ENCODE measurements around the gene RPS21. TPM values are rescaled to one million over a fixed set of nuclear protein-coding genes. Genes with fewer than 3 reads are reported as not detected.
A peak's percentile ranks its signal among the peaks of the same experiment; 100 is the strongest.

Gene RPS21
- total and polyA plus RNA-seq, 2 of the 13 experiments (the other 11 are each of a cell fraction or from before 2014, with no cell fraction given): 2,647 to 11,063 TPM

DNA sequence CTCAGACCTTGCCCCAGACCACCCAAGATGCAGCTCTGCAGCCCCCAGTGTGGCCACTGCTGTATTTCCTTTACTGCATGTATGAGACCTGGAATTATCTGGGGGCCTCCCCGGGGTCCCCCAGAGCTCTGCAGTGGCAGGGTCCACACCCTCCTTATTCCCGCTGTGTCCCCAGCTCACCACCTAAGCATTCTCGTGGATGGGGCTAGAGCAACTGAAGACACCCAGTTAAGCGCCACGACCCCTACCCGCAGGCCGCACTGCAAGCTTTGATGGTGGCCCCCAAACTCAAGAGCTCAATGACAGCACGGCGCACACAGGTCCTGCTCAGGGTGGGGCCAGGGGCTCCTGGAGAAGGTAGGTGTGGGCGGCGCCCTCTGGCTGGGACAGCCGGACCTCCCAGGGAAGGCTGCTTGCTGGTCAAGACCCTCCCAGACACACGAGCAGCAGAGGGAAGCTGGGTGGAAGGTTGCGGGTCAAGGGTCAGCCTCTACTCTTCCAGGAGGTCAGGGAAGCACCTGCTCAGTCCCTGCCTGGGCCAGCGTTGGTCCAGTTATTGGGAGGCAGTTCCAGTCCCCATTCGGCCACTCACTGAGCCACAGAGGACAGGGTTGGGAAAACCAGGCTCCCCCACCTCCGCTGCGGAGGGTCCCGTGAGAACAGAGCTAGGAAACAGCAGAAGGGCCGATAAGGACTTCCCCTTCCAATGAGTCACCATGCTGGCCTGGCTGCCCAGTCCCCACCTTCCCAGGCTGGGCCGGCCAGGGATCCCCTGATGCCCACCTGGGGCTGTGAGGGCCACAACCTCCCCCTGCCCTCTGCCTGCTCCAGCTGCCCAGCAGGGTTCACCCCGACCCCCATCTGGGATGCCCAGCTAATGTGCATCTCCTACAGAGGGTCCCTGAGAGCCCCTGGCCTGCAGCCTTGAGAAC is 22.7 kb upstream of the RPS21 start (continued):
- no peak for TF ChIP-seq SMAD3 (CRISPR knock-in tag; IDR thresholded peaks at IDR 0.05)
- TF ChIP-seq PITX1 (CRISPR knock-in tag; IDR thresholded peaks at IDR 0.05): peak; percentile 11; the same call in 1 of the 2 replicates
- TF ChIP-seq HES4 (CRISPR knock-in tag; IDR thresholded peaks at IDR 0.05; ENCODE audit: borderline replicate concordance): no peak; the same call in 1 of the 2 replicates
- peak; percentile 21 for TF ChIP-seq HNRNPLL (IDR thresholded peaks at IDR 0.05; ENCODE audit: low read depth, low read length, poor library complexity, severe bottlenecking)
- TF ChIP-seq, protein P1, sequence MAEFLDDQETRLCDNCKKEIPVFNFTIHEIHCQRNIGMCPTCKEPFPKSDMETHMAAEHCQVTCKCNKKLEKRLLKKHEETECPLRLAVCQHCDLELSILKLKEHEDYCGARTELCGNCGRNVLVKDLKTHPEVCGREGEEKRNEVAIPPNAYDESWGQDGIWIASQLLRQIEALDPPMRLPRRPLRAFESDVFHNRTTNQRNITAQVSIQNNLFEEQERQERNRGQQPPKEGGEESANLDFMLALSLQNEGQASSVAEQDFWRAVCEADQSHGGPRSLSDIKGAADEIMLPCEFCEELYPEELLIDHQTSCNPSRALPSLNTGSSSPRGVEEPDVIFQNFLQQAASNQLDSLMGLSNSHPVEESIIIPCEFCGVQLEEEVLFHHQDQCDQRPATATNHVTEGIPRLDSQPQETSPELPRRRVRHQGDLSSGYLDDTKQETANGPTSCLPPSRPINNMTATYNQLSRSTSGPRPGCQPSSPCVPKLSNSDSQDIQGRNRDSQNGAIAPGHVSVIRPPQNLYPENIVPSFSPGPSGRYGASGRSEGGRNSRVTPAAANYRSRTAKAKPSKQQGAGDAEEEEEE (CRISPR knock-in tag; IDR thresholded peaks at IDR 0.05; ENCODE audit: borderline replicate concordance): 0 out of 2 replicates have a peak, but pooled peaks have one; percentile 20
- peak; percentile 61; the same call in 1 of the 2 replicates for TF ChIP-seq RBFOX2 (IDR thresholded peaks at IDR 0.05; ENCODE audit: low read depth, low read length)
- 0 out of 2 replicates have a peak, but pooled peaks have one; percentile 50 for TF ChIP-seq ZNF138 (CRISPR knock-in tag; IDR thresholded peaks at IDR 0.05; ENCODE audit: low read depth)
- TF ChIP-seq PCBP1 (IDR thresholded peaks at IDR 0.05; ENCODE audit: borderline replicate concordance, low read depth, low read length): 0 out of 2 replicates have a peak, but pooled peaks have one; percentile 19
- TF ChIP-seq, protein P2, sequence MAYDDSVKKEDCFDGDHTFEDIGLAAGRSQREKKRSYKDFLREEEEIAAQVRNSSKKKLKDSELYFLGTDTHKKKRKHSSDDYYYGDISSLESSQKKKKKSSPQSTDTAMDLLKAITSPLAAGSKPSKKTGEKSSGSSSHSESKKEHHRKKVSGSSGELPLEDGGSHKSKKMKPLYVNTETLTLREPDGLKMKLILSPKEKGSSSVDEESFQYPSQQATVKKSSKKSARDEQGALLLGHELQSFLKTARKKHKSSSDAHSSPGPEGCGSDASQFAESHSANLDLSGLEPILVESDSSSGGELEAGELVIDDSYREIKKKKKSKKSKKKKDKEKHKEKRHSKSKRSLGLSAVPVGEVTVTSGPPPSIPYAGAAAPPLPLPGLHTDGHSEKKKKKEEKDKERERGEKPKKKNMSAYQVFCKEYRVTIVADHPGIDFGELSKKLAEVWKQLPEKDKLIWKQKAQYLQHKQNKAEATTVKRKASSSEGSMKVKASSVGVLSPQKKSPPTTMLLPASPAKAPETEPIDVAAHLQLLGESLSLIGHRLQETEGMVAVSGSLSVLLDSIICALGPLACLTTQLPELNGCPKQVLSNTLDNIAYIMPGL (CRISPR knock-in tag; IDR thresholded peaks at IDR 0.05; ENCODE audit: borderline replicate concordance in 1 of 2, low read depth in 1 of 2): no peak
- TF ChIP-seq AGO2 (optimal IDR thresholded peaks at IDR 0.05; ENCODE audit: low read depth, low read length): peak; percentile 71
- peak; percentile 21; the same call in 1 of the 2 replicates for TF ChIP-seq ZNF788 (CRISPR knock-in tag; IDR thresholded peaks at IDR 0.05; ENCODE audit: borderline replicate concordance)
- TF ChIP-seq, protein P3, sequence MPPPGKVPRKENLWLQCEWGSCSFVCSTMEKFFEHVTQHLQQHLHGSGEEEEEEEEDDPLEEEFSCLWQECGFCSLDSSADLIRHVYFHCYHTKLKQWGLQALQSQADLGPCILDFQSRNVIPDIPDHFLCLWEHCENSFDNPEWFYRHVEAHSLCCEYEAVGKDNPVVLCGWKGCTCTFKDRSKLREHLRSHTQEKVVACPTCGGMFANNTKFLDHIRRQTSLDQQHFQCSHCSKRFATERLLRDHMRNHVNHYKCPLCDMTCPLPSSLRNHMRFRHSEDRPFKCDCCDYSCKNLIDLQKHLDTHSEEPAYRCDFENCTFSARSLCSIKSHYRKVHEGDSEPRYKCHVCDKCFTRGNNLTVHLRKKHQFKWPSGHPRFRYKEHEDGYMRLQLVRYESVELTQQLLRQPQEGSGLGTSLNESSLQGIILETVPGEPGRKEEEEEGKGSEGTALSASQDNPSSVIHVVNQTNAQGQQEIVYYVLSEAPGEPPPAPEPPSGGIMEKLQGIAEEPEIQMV (CRISPR knock-in tag; IDR thresholded peaks at IDR 0.05; ENCODE audit: low read depth): no peak
- TF ChIP-seq, protein P4, sequence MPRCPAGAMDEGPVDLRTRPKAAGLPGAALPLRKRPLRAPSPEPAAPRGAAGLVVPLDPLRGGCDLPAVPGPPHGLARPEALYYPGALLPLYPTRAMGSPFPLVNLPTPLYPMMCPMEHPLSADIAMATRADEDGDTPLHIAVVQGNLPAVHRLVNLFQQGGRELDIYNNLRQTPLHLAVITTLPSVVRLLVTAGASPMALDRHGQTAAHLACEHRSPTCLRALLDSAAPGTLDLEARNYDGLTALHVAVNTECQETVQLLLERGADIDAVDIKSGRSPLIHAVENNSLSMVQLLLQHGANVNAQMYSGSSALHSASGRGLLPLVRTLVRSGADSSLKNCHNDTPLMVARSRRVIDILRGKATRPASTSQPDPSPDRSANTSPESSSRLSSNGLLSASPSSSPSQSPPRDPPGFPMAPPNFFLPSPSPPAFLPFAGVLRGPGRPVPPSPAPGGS (CRISPR knock-in tag; IDR thresholded peaks at IDR 0.05): peak; percentile 32; the same call in 1 of the 2 replicates
- TF ChIP-seq ZSCAN25 (CRISPR knock-in tag; IDR thresholded peaks at IDR 0.05): 0 out of 2 replicates have a peak, but pooled peaks have one; percentile 54
- 0 out of 2 replicates have a peak, but pooled peaks have one; percentile 24 for TF ChIP-seq ZNF891 (CRISPR knock-in tag; IDR thresholded peaks at IDR 0.05)
- TF ChIP-seq ZBTB7A (CRISPR knock-in tag; IDR thresholded peaks at IDR 0.05): 0 out of 2 replicates have a peak, but pooled peaks have one; percentile 56
- 0 out of 2 replicates have a peak, but pooled peaks have one; percentile 28 for TF ChIP-seq ZNF543 (CRISPR knock-in tag; IDR thresholded peaks at IDR 0.05)
- TF ChIP-seq, protein P5, sequence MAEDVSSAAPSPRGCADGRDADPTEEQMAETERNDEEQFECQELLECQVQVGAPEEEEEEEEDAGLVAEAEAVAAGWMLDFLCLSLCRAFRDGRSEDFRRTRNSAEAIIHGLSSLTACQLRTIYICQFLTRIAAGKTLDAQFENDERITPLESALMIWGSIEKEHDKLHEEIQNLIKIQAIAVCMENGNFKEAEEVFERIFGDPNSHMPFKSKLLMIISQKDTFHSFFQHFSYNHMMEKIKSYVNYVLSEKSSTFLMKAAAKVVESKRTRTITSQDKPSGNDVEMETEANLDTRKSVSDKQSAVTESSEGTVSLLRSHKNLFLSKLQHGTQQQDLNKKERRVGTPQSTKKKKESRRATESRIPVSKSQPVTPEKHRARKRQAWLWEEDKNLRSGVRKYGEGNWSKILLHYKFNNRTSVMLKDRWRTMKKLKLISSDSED (CRISPR knock-in tag; IDR thresholded peaks at IDR 0.05): peak; percentile 86; the same call in 1 of the 2 replicates
- TF ChIP-seq U2AF2 (IDR thresholded peaks at IDR 0.05; ENCODE audit: low read depth, low read length): no peak

Measured in HepG2 (cell line).